C4-2B (cell line): ENCODE results near the gene HTR3C.

ENCODE experiments used
- CTCF ChIP-seq: fragments of 450-650 bp; conservative IDR thresholded peaks from 2 replicates; pipeline ENCODE4 v1.5.1; 2017; ENCODE audit warnings: mild to moderate bottlenecking
- ZFX ChIP-seq: fragments of 450-650 bp; IDR thresholded peaks from 2 replicates; pipeline ENCODE4 v1.6.1; 2017

- TF ChIP-seq CTCF (no peak), ZFX (no peak)
These were observed 39.4 kb downstream of the HTR3C start for GRCh38 chr3:184092199-184092598.
